ENCODE results near the gene UBE2E1.
A peak's percentile ranks its signal among the peaks of the same experiment; 100 is the strongest.
"Not testable (repeated sequence)": the region's sequence is repeated elsewhere in the genome, so short reads cannot be mapped to it uniquely, and the experiment has no call there.

The UBE2E1 gene

DNA sequence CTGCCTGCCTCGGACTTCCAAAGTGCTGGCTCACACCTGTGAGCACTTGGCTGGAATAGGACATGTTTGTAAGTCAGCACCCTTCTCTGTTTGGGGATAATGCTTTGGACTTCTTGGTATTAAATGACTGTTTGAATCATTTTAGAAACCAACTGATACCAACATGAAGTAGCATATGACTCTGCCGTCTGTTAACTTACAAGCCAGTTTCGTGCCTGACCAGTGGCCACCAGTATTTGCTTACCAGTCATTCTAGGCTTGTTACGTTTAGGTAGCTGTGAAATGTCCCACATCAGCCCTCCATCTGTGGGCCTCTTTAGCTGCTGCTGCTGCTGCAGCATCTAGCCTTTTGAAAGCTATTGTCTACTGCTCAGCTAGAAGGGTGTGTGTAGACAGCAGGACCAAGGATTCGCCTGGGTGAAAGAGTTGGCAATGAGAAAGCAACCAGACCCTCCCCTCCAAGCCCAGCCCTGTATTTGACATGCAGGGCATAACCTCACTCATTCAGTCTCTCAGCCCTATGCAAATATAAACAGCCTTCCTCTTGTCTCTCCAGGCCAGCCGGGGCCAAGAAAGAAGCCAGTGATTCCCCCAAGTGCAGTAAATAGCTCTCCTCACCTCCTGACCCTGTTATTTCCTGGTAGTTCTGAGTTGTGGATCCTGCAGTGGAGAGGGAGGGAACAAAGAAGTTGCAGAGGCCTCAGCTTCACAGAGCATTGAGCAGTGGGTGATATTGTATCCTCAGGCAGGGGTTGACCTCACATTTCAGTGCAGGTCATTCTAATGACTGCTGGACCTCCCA is 60.0 kb downstream of the UBE2E1 start:
- 51 to 52% methylated on average over 6 of the region's 6 CpGs for WGBS, 2 experiments
- Histone ChIP-seq H3K36me3 (ENCODE audit: control insufficient read depth, insufficient read depth, low read length) (no peaks in the 10 kb centered on the region), H3K4me1 (ENCODE audit: control insufficient read depth, insufficient read depth, low read length) (peaks cover 19% of the 10 kb centered on the region), H3K9me3 (ENCODE audit: control insufficient read depth, low read length) (no peaks in the 10 kb centered on the region), H3K4me3 (ENCODE audit: insufficient read depth, low read depth, low read length) (peak overlapping the region; percentile 4), H3K27ac (ENCODE audit: insufficient read depth, low read depth, low read length, poor library complexity, severe bottlenecking) (peak overlapping the region; percentile 85), H3K27me3 (ENCODE audit: control insufficient read depth, insufficient read depth, low read length, poor library complexity, severe bottlenecking) (no peaks in the 10 kb centered on the region)

DNA sequence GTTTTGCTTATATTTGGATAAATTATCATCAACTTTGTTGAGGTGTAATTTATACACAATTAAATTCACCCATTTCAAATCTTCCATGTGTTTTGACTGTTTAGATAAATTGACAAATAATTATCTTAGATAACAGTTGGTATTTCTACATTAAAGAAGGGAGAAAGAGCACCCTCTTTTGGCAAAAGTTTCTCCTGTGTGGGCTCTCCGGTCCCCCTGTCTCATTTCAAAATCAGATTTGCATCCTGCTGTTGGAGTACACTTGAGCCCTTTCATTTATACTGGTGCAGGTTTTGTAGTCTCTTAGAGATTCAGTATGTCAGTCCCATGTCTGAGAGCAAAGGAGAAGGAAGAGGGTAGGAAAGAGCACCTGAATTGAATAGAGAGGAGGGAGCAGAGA is 61.6 kb downstream of the UBE2E1 start:
- WGBS, 2 experiments, result 50 to 69% methylated on average over 1 of the region's 1 CpG
- Histone ChIP-seq H3K4me3 (ENCODE audit: insufficient read depth, low read depth, low read length) (no peak overlapping the region), H3K27me3 (ENCODE audit: control insufficient read depth, insufficient read depth, low read length, poor library complexity, severe bottlenecking) (no peaks in the 10 kb centered on the region), H3K36me3 (ENCODE audit: control insufficient read depth, insufficient read depth, low read length) (no peaks in the 10 kb centered on the region), H3K27ac (ENCODE audit: insufficient read depth, low read depth, low read length, poor library complexity, severe bottlenecking) (no peak overlapping the region), H3K4me1 (ENCODE audit: control insufficient read depth, insufficient read depth, low read length) (peaks cover 19% of the 10 kb centered on the region), H3K9me3 (ENCODE audit: control insufficient read depth, low read length) (no peaks in the 10 kb centered on the region)

GRCh38 chr3:23867838-23868237 is 62.1 kb downstream of the UBE2E1 start:
- Histone ChIP-seq H3K9me3 (ENCODE audit: control insufficient read depth, low read length) (no peaks in the 10 kb centered on the region), H3K27me3 (ENCODE audit: control insufficient read depth, insufficient read depth, low read length, poor library complexity, severe bottlenecking) (no peaks in the 10 kb centered on the region), H3K27ac (ENCODE audit: insufficient read depth, low read depth, low read length, poor library complexity, severe bottlenecking) (no peak overlapping the region), H3K36me3 (ENCODE audit: control insufficient read depth, insufficient read depth, low read length) (no peaks in the 10 kb centered on the region), H3K4me1 (ENCODE audit: control insufficient read depth, insufficient read depth, low read length) (peaks cover 19% of the 10 kb centered on the region), H3K4me3 (ENCODE audit: insufficient read depth, low read depth, low read length) (no peak overlapping the region)
- 95 to 100% methylated on average over 1 of the region's 1 CpG for WGBS, 2 experiments

DNA sequence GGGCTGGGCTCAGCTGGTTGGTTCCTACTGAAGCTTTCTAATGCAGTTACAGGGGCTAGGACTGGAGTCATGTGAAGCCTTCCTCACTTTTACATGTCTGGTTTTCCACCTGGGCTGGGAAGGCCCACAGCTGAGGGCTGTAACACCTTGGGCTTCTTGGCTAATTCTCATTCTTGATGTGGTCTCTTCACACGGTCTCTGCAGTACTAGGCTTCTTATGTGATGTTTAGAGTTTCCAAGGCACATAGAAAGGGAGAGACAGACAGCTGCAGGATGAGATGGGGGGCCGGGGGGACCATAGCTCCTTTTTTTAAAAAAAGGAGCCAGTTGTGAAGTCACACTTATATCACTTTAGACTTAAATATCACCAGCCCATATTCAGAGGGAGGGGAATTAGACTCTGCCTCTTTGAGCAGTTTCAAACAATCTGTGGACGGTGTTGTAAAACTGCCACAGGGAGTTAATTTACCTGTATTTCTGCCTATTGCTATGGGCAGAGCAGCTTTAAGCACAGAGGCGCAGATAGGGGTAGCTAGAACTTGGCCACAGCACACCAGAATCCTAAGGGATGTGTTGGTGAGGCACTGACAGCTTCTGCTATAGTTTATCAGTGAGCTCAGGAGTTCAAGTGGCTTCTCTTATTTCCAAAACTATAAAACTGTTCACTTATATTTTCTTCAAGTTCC is 64.4 kb downstream of the UBE2E1 start:
- no peaks in the 10 kb centered on the region for H3K27me3 ChIP-seq (ENCODE audit: control insufficient read depth, insufficient read depth, low read length, poor library complexity, severe bottlenecking)
- H3K27ac ChIP-seq (ENCODE audit: insufficient read depth, low read depth, low read length, poor library complexity, severe bottlenecking), result no peak overlapping the region
- H3K9me3 ChIP-seq (ENCODE audit: control insufficient read depth, low read length), result no peaks in the 10 kb centered on the region
- no peak overlapping the region for H3K4me3 ChIP-seq (ENCODE audit: insufficient read depth, low read depth, low read length)
- no peaks in the 10 kb centered on the region for H3K36me3 ChIP-seq (ENCODE audit: control insufficient read depth, insufficient read depth, low read length)
- H3K4me1 ChIP-seq (ENCODE audit: control insufficient read depth, insufficient read depth, low read length), result peaks cover 13% of the 10 kb centered on the region
- 94 to 95% methylated on average over 4 of the region's 4 CpGs for WGBS, 2 experiments

DNA sequence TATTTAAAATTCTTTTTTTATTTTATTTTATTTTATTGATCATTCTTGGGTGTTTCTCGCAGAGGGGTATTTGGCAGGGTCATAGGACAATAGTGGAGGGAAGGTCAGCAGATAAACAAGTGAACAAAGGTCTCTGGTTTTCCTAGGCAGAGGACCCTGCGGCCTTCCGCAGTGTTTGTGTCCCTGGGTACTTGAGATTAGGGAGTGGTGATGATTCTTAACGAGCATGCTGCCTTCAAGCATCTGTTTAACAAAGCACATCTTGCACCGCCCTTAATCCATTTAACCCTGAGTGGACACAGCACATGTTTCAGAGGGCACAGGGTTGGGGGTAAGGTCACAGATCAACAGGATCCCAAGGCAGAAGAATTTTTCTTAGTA is 64.9 kb downstream of the UBE2E1 start:
- H3K4me1 ChIP-seq (ENCODE audit: control insufficient read depth, insufficient read depth, low read length); H3K9me3 ChIP-seq (ENCODE audit: control insufficient read depth, low read length); H3K4me3 ChIP-seq (ENCODE audit: insufficient read depth, low read depth, low read length); H3K27ac ChIP-seq (ENCODE audit: insufficient read depth, low read depth, low read length, poor library complexity, severe bottlenecking); H3K27me3 ChIP-seq (ENCODE audit: control insufficient read depth, insufficient read depth, low read length, poor library complexity, severe bottlenecking); H3K36me3 ChIP-seq (ENCODE audit: control insufficient read depth, insufficient read depth, low read length): not testable (repeated sequence)
- no CpG with 5 or more reads among the region's 5 CpGs for WGBS, 2 experiments

GRCh38 chr3:23871361-23871760 is 65.6 kb downstream of the UBE2E1 start:
- WGBS, 2 experiments, result 93% methylated on average over 24 to 32 of the region's 34 CpGs
- not testable (repeated sequence) for H3K27ac ChIP-seq (ENCODE audit: insufficient read depth, low read depth, low read length, poor library complexity, severe bottlenecking); H3K4me1 ChIP-seq (ENCODE audit: control insufficient read depth, insufficient read depth, low read length); H3K4me3 ChIP-seq (ENCODE audit: insufficient read depth, low read depth, low read length); H3K27me3 ChIP-seq (ENCODE audit: control insufficient read depth, insufficient read depth, low read length, poor library complexity, severe bottlenecking); H3K9me3 ChIP-seq (ENCODE audit: control insufficient read depth, low read length); H3K36me3 ChIP-seq (ENCODE audit: control insufficient read depth, insufficient read depth, low read length)

- H3K4me1 ChIP-seq (ENCODE audit: control insufficient read depth, insufficient read depth, low read length), result no peaks in the 10 kb centered on the region
- H3K4me3 ChIP-seq (ENCODE audit: insufficient read depth, low read depth, low read length), result no peak overlapping the region
- 94 to 95% methylated on average over 3 of the region's 3 CpGs for WGBS, 2 experiments
- H3K36me3 ChIP-seq (ENCODE audit: control insufficient read depth, insufficient read depth, low read length), result no peaks in the 10 kb centered on the region
- no peaks in the 10 kb centered on the region for H3K9me3 ChIP-seq (ENCODE audit: control insufficient read depth, low read length)
- H3K27ac ChIP-seq (ENCODE audit: insufficient read depth, low read depth, low read length, poor library complexity, severe bottlenecking), result no peak overlapping the region
- no peaks in the 10 kb centered on the region for H3K27me3 ChIP-seq (ENCODE audit: control insufficient read depth, insufficient read depth, low read length, poor library complexity, severe bottlenecking)
Observed at GRCh38 chr3:23872330-23872729, 66.6 kb downstream of the UBE2E1 start.

DNA sequence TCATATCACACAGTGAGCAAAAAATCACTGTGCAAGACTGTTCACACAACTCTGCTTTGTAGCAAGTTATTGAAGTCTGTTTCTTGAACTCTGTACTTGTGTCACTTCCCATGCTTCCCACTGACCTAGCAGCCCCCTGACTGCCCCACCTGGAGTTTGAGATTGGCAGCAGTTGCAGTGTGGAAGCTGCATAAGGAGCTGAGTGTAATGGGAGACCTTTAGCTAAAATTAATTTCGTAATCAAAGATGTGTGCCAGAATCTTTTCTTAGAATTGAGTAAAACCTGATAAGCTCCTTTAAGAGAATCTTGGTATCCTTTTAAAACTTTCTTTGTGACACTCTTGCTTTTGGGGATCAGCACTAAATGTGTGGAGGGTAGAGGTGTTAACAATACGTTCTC is 68.2 kb downstream of the UBE2E1 start:
- no peak overlapping the region for H3K4me3 ChIP-seq (ENCODE audit: insufficient read depth, low read depth, low read length)
- WGBS, 2 experiments, result 82 to 93% methylated on average over 2 of the region's 2 CpGs

GRCh38 chr3:23874359-23875112 is 68.8 kb downstream of the UBE2E1 start:
- Histone ChIP-seq H3K4me1 (ENCODE audit: control insufficient read depth, insufficient read depth, low read length) (no peaks in the 10 kb centered on the region), H3K4me3 (ENCODE audit: insufficient read depth, low read depth, low read length) (no peak overlapping the region), H3K27me3 (ENCODE audit: control insufficient read depth, insufficient read depth, low read length, poor library complexity, severe bottlenecking) (no peaks in the 10 kb centered on the region), H3K36me3 (ENCODE audit: control insufficient read depth, insufficient read depth, low read length) (peaks cover 8% of the 10 kb centered on the region), H3K27ac (ENCODE audit: insufficient read depth, low read depth, low read length, poor library complexity, severe bottlenecking) (no peak overlapping the region), H3K9me3 (ENCODE audit: control insufficient read depth, low read length) (no peaks in the 10 kb centered on the region)
- 83 to 85% methylated on average over 6 of the region's 6 CpGs for WGBS, 2 experiments

More for the DNA sequence above, 68.2 kb downstream of the UBE2E1 start:
- Histone ChIP-seq H3K9me3 (ENCODE audit: control insufficient read depth, low read length) (no peaks in the 10 kb centered on the region), H3K36me3 (ENCODE audit: control insufficient read depth, insufficient read depth, low read length) (peaks cover 6% of the 10 kb centered on the region), H3K4me1 (ENCODE audit: control insufficient read depth, insufficient read depth, low read length) (no peaks in the 10 kb centered on the region), H3K27ac (ENCODE audit: insufficient read depth, low read depth, low read length, poor library complexity, severe bottlenecking) (no peak overlapping the region), H3K27me3 (ENCODE audit: control insufficient read depth, insufficient read depth, low read length, poor library complexity, severe bottlenecking) (no peaks in the 10 kb centered on the region)

GRCh38 chr3:23875113-23875725 is 69.5 kb downstream of the UBE2E1 start:
- no peak overlapping the region for H3K27ac ChIP-seq (ENCODE audit: insufficient read depth, low read depth, low read length, poor library complexity, severe bottlenecking)
- H3K4me3 ChIP-seq (ENCODE audit: insufficient read depth, low read depth, low read length), result no peak overlapping the region
- H3K27me3 ChIP-seq (ENCODE audit: control insufficient read depth, insufficient read depth, low read length, poor library complexity, severe bottlenecking), result no peaks in the 10 kb centered on the region
- H3K36me3 ChIP-seq (ENCODE audit: control insufficient read depth, insufficient read depth, low read length), result peaks cover 8% of the 10 kb centered on the region
- WGBS, 2 experiments, result 91 to 98% methylated on average over 3 to 4 of the region's 4 CpGs
- no peaks in the 10 kb centered on the region for H3K4me1 ChIP-seq (ENCODE audit: control insufficient read depth, insufficient read depth, low read length)
- H3K9me3 ChIP-seq (ENCODE audit: control insufficient read depth, low read length), result no peaks in the 10 kb centered on the region

All from ectodermal cell (in vitro differentiated cells).